OCI-LY7 (cell line): ENCODE measurements around the gene RHOA.

Experiments used
- CTCF ChIP-seq: fragments of 200-600 bp; sonication (generic); conservative IDR thresholded peaks from 2 replicates; pipeline ENCODE4 v1.5.1; 2014; ENCODE audit warnings: mild to moderate bottlenecking, antibody characterized with exemption, low read length, moderate library complexity, mixed read lengths
- EZH2phosphoT487 ChIP-seq: fragments of 200-600 bp; sonication (generic); IDR thresholded peaks from 2 replicates; pipeline ENCODE4 v1.6.1; 2018; ENCODE audit warnings: low read depth, borderline replicate concordance, mild to moderate bottlenecking, mixed run types, antibody characterized with exemption, low read length, moderate library complexity, mixed read lengths

- TF ChIP-seq CTCF (no peak), EZH2phosphoT487 (no peak)
These were observed 28.4 kb downstream of the RHOA start for GRCh38 chr3:49383387-49383786.
